ENCODE measurements around the gene TMEM174. TPM values are rescaled to one million over a fixed set of nuclear protein-coding genes. Genes with fewer than 3 reads are reported as not detected.

TMEM174 gene
- total and polyA plus RNA-seq, 2 donors (not counting 1 experiment from before 2014, with no cell fraction given) = not detected

- Histone ChIP-seq H3K4me3 (ENCODE audit: control extremely low read depth in 1 of 5, extremely low read depth in 1 of 5, insufficient read depth in 1 of 5, low read depth in 2 of 5, low read length in 4 of 5) (no peak overlapping the region), H3K36me3 (replicated peaks in 1 of 2; ENCODE audit: control extremely low read depth in 1 of 2, control insufficient read depth in 1 of 2, extremely low read depth in 1 of 2, insufficient read depth in 2 of 2, low read length in 1 of 2) (no peaks in the 10 kb centered on the region), H3K9ac (ENCODE audit: low read length) (no peak overlapping the region), H3K27me3 (replicated peaks in 1 of 4; ENCODE audit: control extremely low read depth in 1 of 4, control insufficient read depth in 3 of 4, insufficient read depth in 4 of 4, low read length in 3 of 4) (peaks cover 0 to 37% (median 18%) of the 10 kb centered on the region in 4 experiments), H3K27ac (ENCODE audit: low read length in 2 of 2) (no peak overlapping the region), H2AFZ (ENCODE audit: insufficient read depth, low read depth, low read length, poor library complexity, severe bottlenecking) (no peak overlapping the region), H3K4me2 (replicated peaks; ENCODE audit: low read depth, low read length, poor library complexity, severe bottlenecking) (no peak overlapping the region), H3K79me2 (ENCODE audit: control insufficient read depth, insufficient read depth, low read length) (no peaks in the 10 kb centered on the region), H3K9me3 (ENCODE audit: control extremely low read depth in 1 of 3, control insufficient read depth in 2 of 3, insufficient read depth in 1 of 3, low read length in 2 of 3) (peaks cover 0 to 17% (median 0%) of the 10 kb centered on the region in 3 donors), H4K20me1 (ENCODE audit: control insufficient read depth, insufficient read depth, low read length, poor library complexity, severe bottlenecking) (no peaks in the 10 kb centered on the region), H3K4me1 (ENCODE audit: control insufficient read depth in 2 of 2, insufficient read depth in 2 of 2, low read length in 2 of 2) (no peaks in the 10 kb centered on the region)
- H3K27ac Mint-ChIP-seq = no peak overlapping the region
- intact Hi-C loops (cut with micrococcal nuclease) = no loop called here
- peaks cover 51% of the 10 kb centered on the region for H3K27me3 Mint-ChIP-seq
- ATAC-seq (ENCODE audit: low read depth) (no peak), DNase-seq (no peak)
- no peaks in the 10 kb centered on the region for H3K9me3 Mint-ChIP-seq (ENCODE audit: insufficient read depth)
- no peak overlapping the region for H3K4me3 Mint-ChIP-seq
- whole genome bisulfite sequencing (ENCODE audit: insufficient coverage) = 87% methylated on average over 3 of the region's 5 CpGs
- POLR2A ChIA-PET = no interaction called here
- CTCF ChIA-PET = no interaction called here
- TF ChIP-seq CTCF (IDR thresholded peaks at IDR 0.05) = no peak
- no peak for TF ChIP-seq EZH2 (IDR thresholded peaks at IDR 0.05; ENCODE audit: borderline replicate concordance, insufficient read depth, low read depth, low read length, poor library complexity, severe bottlenecking)
- H3K4me1 Mint-ChIP-seq = peaks cover 6% of the 10 kb centered on the region
Observed at GRCh38 chr5:73151766-73152410, 21.1 kb upstream of the TMEM174 start.

All from B cell (primary cell).